GM21381 (cell line): ENCODE measurements around the gene STMN3.
"Not testable (repeated sequence)": the region's sequence is repeated elsewhere in the genome, so short reads cannot be mapped to it uniquely, and the experiment has no call there.

Source experiments
- ATAC-seq: cut with Tn5 transposase; IDR thresholded peaks from one replicate; pipeline ENCODE4 v1.9.1; 2021; ENCODE audit warnings: mild to moderate bottlenecking, moderate library complexity; ENCODE audit not compliant: unreplicated experiment

STMN3 gene

DNA sequence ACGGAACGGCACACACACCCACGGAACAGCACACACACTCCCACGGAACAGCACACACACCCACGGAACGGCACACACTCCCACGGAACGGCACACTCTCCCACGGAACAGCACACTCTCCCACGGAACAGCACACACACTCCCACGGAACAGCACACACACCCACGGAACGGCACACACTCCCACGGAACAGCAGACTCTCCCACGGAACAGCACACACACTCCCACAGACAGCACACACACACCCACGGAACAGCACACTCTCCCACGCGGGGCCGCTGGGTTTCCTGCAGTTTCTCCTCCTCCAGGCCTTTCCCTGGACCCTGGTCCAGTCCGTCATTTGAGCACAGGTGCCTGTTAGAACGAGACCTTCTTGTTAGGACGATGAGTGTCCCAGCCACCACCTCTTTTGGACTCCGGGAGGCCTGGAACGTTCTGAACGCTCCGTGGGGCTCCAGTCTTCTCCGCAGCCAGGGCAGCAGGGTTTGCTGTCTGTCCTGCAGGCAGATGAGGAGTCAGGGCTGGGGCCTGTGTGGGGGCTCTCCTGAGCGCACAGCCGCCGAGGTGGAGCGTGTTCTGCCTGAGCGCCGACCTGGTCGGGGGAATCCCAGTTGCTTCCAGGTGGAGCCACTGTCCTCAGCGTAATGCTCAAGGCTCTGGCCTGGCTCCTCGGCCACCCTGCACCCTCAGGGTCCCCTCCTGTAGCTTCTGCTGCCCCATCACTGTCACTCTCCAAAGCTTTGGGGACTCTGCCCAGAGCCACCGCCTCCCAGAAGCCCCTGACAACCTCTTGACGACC, 25.6 kb upstream of the STMN3 start:
- no peak for ATAC-seq

DNA sequence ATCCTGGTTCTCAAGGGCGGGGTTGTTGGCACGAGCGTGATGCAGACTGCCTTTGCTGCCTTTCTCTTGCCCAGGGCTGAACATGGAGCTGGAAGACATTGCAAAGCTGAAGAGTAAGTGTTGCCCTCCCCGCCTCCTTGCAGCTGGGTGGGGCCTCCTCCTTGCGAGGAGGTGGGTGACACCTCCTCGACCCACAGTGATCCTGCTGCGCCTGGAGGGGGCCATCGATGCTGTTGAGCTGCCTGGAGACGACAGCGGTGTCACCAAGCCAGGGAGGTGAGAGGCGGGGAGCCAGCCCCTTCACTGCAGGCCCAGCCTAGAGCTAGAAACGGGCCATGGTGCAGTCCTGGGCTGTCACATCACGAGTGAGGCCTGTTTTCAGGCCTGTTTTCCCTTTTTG, 24.8 kb upstream of the STMN3 start:
- no peak for ATAC-seq

DNA sequence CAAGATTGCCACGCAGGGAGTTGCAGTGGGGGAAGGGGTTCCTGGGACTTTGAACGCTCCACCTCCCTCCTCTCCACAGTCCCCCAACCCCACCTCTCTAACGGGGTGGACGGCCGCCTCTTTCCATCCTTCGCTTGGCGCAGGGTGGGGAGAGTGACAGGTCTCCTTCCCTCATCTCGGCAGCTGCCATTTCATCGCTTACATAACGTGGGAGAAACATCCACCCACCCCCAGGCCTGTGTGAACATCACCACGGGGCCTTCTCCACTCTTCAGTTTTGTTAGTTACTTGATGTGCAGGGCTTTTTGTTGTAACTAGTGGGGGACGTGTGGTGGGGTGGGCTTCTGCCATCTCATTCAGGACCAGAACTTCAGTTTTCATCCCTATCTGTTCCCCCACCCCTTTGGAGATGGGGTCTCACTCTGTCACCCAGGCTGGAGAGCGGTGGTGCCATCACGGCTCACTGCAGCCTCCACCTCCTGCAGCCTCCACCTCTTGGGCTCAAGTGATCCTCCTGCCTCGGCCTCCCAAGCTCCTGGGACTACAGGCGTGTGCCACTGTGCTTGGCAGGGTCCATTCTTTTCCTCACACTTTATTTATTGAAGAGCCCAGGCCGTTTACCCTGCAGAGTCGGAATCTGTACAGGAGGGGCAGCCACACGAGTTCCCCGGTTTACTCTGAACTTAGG, 22.6 kb upstream of the STMN3 start:
- ATAC-seq: no peak

DNA sequence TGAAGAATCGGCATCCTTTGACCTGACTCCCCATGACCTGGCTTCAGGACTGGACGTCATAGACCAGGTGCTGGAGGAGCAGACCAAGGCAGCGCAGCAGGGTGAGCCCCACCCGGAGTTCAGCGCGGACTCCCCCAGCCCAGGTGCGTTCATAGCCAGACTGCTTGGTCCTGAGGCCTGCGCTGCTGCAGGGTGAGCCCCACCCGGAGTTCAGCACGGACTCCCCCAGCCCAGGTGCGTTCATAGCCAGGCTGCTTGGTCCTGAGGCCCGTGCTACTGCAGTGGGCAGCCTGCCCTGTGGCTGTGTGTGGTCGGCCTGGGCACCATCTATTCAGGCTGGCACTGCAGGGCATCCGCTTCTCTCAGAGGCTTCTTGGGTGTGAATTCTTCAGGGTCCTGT, 20.7 kb upstream of the STMN3 start:
- ATAC-seq: no peak

DNA sequence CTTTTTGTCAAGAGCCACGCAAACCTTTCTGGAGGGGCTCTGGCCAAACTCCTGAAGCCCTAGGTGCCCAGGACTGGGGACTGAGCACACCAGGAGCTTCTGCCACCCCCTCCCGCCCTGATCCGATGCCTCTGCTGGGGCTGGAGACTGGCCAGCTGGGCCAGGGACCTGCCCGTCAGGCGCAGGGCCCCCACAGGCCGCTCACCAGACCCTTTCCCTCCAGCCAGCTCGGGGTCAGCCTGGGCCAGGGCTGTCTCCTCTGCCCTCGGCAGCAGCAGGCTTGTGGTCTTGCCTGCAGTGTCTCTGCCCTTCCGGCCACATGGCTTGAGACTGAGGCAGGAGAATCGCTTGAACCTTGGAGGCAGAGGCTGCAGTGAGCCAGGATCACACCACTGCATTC, 19.4 kb upstream of the STMN3 start:
- ATAC-seq: no peak

DNA sequence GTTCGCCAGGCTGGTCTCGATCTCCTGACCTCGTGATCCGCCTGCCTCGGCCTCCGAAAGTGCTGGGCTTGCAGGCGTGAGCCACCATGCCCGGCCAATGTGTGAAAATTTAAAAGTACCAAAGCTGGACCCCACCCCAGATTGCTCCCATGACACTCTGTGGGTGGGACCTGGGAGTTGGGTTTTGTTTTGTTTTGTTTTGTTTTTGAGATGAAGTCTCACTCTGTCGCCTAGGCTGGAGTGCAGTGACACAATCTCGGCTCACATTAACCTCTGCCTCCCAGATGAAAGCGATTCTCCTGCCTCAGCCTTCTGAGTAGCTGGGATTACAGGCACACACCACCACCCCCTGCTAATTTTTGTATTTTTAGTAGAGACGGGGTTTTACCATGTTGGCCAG, 18.5 kb upstream of the STMN3 start:
- ATAC-seq: not testable (repeated sequence)

DNA sequence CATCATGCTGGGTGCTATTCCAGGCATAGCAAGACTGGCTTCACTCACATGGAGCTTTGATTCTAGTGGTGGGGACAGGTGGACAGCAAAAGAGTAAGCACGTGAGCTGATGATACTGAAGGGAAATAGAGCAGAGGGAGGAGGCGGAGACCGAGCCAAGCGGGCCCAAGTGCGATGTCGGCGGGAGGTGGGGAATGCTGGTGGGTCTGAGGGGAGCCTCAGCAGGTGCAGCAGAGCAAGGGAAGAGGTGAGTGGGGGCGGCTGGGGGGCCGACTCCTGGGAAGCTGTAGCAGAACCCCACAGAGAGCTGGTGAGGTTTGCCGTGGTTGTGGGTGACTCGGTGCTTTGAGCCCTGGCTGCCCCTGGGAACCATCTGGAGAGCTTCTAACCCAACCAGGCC, 15.1 kb upstream of the STMN3 start:
- no peak for ATAC-seq

DNA sequence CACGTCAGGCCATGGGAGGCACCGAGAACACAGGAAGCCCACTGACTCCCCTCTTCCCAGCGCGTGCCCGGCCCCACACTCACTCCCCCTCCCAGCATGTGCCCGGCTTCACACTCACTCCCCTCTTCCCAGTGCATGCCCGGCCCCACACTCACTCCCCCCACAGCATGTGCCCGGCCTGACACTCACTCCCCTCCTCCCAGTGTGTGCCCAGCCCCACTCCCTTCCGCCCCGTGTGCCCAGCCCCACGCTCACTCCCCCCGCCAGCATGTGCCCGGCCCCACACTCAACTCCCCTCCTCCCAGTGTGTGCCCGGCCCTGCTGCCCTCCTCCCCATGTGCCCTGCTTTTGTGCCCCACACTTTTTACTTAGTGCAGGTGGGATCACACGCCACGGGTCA, 14.6 kb upstream of the STMN3 start:
- no peak for ATAC-seq

DNA sequence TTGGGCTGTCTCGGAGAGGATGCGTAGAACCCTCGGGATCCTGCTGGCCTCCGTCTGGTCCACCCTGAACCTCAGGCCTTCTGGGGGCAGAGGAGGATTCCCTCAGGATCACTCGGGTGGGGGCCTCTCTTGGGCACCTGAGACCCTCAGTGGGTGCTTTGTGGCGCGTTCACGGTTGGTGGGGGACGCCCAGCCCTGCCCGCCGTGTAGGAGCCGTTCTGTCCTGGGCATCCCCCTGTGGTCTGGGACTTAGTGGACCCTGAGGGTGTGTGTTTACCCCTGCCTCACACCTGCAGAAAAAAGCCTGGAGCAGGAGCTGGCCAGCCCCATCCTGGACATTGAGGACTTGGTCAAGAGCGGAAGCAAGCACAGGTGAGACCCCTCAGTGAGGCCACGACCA, 12.5 kb upstream of the STMN3 start:
- no peak for ATAC-seq

DNA sequence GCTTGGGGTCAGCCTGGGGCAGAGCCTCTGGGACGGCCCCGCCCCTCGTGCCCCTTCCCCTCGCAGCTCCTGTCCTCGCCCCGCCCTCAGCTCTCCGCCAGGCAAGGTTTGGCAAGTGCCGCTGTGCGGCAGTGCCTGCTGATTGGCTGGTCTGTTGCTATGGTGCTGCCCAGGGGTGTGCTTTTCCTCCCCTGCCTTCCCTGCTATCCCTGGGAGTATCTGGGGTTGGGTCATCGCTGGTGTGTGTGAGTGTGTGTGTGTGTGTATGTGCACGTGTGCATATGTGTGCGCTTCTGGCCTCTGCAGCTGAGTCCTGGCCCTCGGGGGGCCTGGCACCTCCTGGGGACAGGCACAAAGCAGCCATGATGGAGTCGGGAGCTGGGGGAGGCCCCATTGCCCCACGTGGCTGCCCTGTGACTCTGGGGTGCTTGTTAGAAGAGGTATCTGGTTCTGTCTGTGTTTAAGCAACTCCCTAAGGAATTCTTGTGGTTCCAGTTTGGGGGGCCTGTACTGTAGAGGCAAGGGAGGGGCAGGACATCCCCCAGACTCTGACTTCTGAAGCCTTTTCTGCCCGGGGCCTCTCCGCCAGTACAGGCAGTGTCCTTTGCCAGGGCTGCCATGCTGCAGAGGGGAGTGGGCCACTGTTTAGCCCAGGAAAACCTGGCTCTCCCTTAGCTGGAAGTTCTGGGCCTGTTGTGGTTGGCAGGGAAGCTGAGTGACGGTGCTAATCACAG, 11.8 kb upstream of the STMN3 start:
- ATAC-seq: no peak

DNA sequence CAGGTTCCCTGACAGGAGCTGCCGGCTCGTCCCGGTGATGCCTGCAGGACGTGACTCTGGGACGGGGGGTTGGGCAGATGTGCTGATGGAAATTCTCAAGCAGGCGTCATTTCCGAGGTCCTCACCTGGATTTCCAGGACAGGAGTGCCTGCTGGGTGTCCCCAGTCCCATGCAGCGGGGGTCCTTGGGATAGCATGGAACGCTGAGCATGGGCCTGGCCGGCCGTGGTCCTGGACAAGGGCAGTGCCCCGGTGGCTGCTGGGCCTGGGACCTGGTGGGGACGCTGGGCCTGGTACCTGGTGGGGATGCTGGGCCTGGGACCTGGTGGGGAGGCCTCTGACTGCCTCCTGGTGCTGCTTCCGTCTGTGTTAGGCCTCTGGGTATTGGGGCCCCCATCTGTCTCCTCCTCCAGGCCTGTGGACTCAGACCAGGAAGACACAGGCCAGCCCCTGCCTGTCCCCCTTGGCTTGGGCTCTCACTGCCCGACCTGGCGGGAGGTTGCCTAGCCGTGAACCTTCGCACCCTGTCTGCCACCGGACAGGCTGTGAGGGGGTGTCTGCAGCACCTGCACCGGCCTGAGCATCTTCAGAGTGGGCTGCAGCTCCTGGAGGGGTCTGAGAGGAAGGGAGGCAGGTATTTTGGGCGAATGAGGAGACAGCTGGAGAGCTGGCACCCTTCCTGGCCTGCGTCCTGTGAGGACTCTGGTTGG, 11.1 kb upstream of the STMN3 start:
- no peak for ATAC-seq

DNA sequence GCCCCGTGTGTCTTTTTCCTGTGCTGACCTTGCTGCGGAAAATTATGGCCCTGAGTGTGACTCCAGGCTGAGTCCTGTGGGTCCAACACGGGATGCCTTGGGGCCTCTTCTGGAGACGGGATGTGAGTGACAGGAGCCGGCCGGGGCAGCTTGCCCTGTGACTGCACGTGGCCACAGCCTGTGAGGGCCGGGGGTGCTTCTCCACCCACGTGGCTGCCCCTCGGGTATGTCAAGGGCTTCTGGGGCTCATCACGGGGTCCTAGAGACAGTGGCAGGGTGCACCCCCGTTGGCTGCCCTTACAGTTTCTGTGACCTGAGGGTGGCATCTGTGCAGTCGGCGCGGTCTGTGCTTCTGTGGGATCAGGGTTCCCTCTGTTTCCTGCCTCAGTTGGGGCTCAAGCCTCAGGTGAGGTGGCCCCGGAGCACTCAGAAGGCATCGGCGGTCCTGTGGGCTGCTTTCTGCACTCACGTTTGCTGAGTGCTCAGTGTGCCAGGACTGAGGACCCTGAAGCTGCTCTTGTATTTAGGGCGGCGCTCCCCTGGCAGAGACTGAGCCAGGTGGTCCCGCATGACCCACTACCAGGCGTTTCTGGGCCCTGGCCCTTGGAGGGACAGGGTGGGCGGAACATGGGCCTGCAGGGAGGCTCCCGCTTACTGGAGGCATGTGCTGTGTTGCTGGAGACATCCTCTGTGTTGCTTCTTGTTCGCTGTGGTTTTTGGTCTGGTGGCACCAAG, 10.3 kb upstream of the STMN3 start:
- ATAC-seq: no peak

DNA sequence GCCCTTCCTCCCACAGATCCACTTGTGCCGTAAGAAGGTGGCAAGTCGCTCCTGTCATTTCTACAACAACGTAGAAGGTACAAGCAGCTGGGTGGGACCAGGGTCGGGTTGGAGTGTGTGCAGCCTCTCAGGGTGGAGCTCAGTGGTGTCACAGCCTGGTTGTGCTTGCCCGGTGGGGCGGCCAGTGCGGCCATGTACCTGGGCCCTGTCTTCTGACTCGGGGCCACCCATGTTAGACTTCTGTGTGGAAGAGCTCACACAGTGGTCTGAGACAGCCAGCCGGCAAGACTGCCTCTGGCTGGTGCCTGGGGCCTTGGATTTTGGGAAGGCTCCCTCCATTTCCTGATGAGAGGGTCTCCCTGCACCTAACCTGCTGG, 9.6 kb upstream of the STMN3 start:
- no peak for ATAC-seq

DNA sequence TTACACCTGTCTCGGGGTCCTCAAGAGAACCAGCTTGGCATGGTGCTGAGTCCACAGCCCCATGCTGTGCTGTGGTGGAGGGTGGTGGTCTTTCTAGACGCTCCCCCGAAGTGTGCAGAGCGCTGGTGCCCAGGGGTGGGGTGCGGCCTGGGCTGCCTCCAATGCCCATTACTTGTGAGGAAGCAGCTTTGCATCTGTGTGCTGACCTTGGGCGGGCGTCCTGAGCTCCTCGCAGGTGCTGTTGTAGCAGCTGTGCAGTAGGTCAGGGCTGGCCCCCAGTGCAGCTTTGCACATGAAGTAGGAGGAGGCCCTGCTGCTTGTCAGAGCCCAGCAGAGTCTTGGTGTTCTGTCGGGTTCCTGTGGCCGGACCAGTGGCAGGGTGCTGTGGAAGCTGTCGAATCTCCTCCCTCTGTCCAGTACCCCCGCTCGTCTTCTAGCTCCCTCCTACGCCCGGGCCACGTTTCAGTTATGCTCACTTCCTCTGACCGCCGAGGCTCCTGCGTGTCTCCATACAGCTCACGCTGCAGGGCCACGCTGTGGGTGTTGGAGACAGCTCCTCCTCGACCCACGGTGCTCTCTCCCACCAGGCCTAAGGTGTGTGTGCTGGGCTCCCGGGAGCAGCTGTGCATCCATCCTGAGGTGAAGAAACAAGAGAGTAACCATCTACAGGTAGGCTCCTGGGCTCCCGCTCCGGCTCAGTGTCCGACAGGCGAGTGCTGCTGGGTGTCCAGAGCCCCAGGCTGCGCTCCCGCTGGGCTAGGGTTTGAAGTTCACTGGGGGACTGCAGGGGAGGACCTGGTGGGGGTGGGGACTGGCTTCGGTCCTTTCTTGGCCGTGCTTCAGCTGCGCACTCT, 9.0 kb upstream of the STMN3 start:
- ATAC-seq: no peak

DNA sequence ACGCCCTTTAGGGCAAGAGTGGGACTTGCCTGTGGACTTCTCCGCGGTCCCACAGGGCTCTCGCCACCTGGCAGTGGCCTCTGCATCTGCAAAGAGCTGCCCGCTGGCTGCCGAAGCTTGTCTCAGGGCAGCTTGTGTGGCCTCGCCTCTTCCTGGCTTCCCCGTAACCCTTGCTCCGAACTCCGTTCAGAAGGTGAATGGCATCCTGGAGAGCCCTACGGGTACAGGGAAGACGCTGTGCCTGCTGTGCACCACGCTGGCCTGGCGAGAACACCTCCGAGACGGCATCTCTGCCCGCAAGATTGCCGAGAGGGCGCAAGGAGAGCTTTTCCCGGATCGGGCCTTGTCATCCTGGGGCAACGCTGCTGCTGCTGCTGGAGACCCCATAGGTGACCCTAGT, 7.9 kb upstream of the STMN3 start:
- ATAC-seq: no peak

DNA sequence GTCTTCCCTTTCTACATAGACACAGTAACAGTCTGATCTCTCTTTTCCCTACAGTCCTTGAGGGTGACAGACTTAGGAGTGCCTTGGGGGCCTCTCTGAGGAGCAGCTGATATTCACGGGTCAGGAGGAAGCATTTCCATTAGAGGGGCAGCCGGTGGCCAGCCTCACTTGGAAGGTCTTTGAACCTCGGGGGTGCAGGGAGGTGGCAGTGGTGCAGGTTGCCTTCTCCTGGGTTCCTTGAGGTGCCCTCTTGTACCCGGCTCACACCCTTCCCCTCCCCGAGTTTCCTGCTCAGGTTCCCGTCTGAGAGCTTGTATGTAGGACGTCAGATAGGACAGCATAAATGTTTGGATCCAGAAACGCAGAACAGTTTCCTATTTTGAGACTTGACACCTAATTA, 7.4 kb upstream of the STMN3 start:
- no peak for ATAC-seq

DNA sequence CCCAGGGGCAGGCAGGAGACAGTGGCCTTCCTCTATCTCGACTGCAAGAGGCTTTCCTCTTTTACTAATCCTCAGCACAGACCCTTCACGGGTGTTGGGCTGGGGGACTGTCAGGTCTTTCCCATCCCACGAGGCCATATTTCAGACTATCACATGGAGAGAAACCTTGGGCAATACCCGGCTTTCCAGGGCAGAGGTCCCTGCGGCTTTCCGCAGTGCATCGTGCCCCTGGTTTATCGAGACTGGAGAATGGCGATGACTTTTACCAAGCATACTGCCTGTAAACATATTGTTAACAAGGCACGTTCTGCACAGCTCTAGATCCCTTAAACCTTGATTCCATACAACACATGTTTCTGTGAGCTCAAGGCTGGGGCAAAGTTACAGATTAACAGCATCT, 7.0 kb upstream of the STMN3 start:
- not testable (repeated sequence) for ATAC-seq

DNA sequence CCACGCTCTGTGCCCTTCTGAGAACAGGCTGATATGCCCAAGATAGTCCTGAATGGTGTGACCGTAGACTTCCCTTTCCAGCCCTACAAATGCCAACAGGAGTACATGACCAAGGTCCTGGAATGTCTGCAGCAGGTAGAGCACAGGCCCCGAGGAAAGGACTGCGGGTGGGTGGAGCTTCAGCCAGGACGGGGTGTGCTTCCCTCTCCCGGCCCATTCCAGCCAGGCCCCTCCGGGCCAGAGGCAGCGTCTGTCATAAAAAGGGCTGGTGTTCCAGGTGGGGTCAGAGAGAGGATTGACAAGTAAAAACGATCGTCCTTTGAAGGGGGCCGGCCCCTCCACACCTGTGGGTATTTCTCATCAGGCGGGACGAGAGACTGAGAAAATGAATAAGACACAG, 6.1 kb upstream of the STMN3 start:
- no peak for ATAC-seq

DNA sequence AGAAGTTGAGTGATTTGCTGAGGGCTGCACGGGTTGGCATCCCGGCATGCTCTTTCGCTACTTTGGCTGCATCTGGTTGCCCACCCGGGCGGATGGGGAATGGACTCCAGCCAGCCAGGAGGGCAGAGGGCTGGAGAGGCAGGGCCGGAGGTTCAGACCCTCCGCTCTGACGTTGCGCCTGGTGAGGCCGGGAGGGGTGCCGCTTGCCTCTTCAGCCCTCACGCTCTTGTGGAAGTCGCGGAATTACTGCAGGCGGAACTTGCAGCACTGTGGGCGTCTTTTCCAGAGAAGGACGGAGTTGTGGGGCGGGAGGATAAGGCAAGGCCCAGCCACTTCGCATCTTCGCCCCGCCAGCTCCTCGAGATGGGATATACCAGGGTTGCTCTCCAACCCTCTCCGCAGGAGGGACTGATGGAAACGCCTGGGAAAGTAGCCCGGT, 5.5 kb upstream of the STMN3 start:
- peak; percentile 24 for ATAC-seq
